T-cell (primary cell): Measurements from ENCODE around the gene ANAPC4. TPM values are rescaled to one million over a fixed set of nuclear protein-coding genes. Genes with fewer than 3 reads are reported as not detected.

Source experiments
- ATAC-seq, 4 experiments: fragments of 200-7000 bp in 3 of 4; fragments of 150-1000 bp in 1 of 4; cut with Tn5 transposase; replicated peaks in 1 of 4; 1 replicate in 3 of 4; 2 replicates in 1 of 4; pipeline ENCODE4 v1.10.0; 2021; ENCODE audit warnings: moderate library complexity in 3 of 4, mild to moderate bottlenecking in 2 of 4, moderate number of reproducible peaks in 1 of 4
- CTCF ChIA-PET, 2 donors: fragments of 300-600 bp; sonication (Branson Sonifier 250); formaldehyde crosslinking; loops; one replicate each; lab custom pipeline; 2022; ENCODE audit warnings: antibody characterized with exemption in 2 of 2; lab: Charles Lee
- POLR2A ChIA-PET, 2 donors: fragments of 300-600 bp; sonication (Branson Sonifier 250); formaldehyde crosslinking; loops; one replicate each; lab custom pipeline; 2022; ENCODE audit warnings: antibody characterized with exemption in 2 of 2; lab: Charles Lee
- DNase-seq, 35 experiments: peaks; one replicate each; pipeline versions ENCODE4 v3.0.0 to v3.0.0-alpha.2; 2013 to 2023
- H3K27ac ChIP-seq: one replicate; pipeline ENCODE4 v1.5.1; 2013; ENCODE audit warnings: low read length
- H3K27me3 ChIP-seq, 2 experiments: replicated peaks in 1 of 2; 1 replicate in 1 of 2; 2 replicates in 1 of 2; pipeline versions ENCODE4 v1.6.1 to v1.7.0; 2013; ENCODE audit warnings: low read length in 1 of 2, mixed read lengths in 1 of 2; ENCODE audit not compliant: control insufficient read depth in 2 of 2, insufficient read depth in 2 of 2; ENCODE audit errors: extremely low read depth in 1 of 2
- H3K36me3 ChIP-seq, 2 donors: 1 replicate in 1 of 2; 2 replicates in 1 of 2; pipeline versions ENCODE4 v1.6.1 to v1.7.0; 2013; ENCODE audit warnings: low read length in 1 of 2; ENCODE audit not compliant: control insufficient read depth in 2 of 2, insufficient read depth in 1 of 2; ENCODE audit errors: extremely low read depth in 1 of 2
- H3K4me1 ChIP-seq, 2 experiments: 1 replicate in 1 of 2; 2 replicates in 1 of 2; pipeline versions ENCODE4 v1.6.1 to v1.7.0; 2013; ENCODE audit warnings: low read length in 2 of 2, mixed read lengths in 1 of 2; ENCODE audit not compliant: insufficient read depth in 2 of 2, control insufficient read depth in 1 of 2; ENCODE audit errors: extremely low read depth in 1 of 2
- H3K4me3 ChIP-seq, 2 donors: 1 replicate in 1 of 2; 2 replicates in 1 of 2; pipeline versions ENCODE4 v1.5.1 to v1.7.0; 2013; ENCODE audit warnings: mild to moderate bottlenecking in 2 of 2, low read length in 1 of 2, moderate library complexity in 1 of 2; ENCODE audit not compliant: control insufficient read depth in 1 of 2; ENCODE audit errors: extremely low read depth in 1 of 2
- H3K9me3 ChIP-seq: 2 replicates; pipeline ENCODE4 v1.7.0; 2013
- H3K27ac Mint-ChIP-seq, 2 donors: one replicate each; pipeline ENCODE4 v1.8.0; 2020 to 2021; ENCODE audit warnings: mild to moderate bottlenecking in 2 of 2, mixed read lengths in 2 of 2
- H3K27me3 Mint-ChIP-seq, 2 donors: one replicate each; pipeline ENCODE4 v1.8.0; 2021 to 2022; ENCODE audit warnings: mixed read lengths in 2 of 2
- H3K36me3 Mint-ChIP-seq: one replicate; pipeline ENCODE4 v1.8.0; 2021; ENCODE audit warnings: mixed read lengths
- H3K4me1 Mint-ChIP-seq, 3 donors: one replicate each; pipeline ENCODE4 v1.8.0; 2020 to 2022; ENCODE audit warnings: mixed read lengths in 3 of 3, mild to moderate bottlenecking in 1 of 3
- H3K4me3 Mint-ChIP-seq, 3 donors: one replicate each; pipeline ENCODE4 v1.8.0; 2020 to 2022; ENCODE audit warnings: mild to moderate bottlenecking in 3 of 3, mixed read lengths in 3 of 3, moderate library complexity in 3 of 3
- H3K9me3 Mint-ChIP-seq, 3 donors: one replicate each; pipeline ENCODE4 v1.8.0; 2020 to 2022; ENCODE audit warnings: mixed read lengths in 3 of 3
- WGBS: methylation state at CpG from one replicate; pipeline ENCODE4 v1.1.5; 2013; ENCODE audit warnings: missing lambda C conversion rate; ENCODE audit not compliant: insufficient coverage; 5-methylcytosine and 5-hydroxymethylcytosine counted together
- total RNA-seq, 35 experiments: library from RNA in 6 of 35; stranded (reverse) in 6 of 35; fragments of 120-200 nt in 1 of 35; gene quantifications; one replicate each; pipeline versions ENCODE4 v1.2.1 to v1.2.4 and lab custom pipeline; 2013 to 2026

The ANAPC4 gene
- total RNA-seq, 5 donors from 2014 or later (not counting 1 experiment from before 2014, with no cell fraction given) = 40.4 to 56.6 (median 50.5) TPM

DNA sequence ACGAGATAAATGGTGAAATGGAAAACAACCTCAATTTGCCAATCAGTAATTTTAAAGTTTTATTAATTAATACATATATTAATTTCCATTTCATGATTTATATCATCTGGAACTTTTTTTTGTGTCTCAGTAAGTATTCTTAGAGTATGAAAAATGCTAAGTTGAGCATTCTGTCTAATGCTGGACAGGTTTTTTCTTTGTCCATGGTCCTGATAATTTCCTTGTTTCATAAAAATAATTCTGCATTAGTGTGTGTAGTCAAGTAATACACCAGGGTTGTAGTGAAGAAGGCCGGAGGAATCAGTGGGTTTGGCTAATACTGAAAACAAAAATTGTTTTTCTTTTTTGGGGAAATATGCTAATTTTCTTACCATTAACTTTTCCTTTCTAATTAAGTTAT is 9.9 kb downstream of the ANAPC4 start:
- H3K27me3 Mint-ChIP-seq = no peaks in the 10 kb centered on the region
- H3K4me1 ChIP-seq = no peaks in the 10 kb centered on the region
- no peaks in the 10 kb centered on the region for H3K27me3 ChIP-seq
- WGBS = no CpG with 5 or more reads among the region's 2 CpGs
- H3K9me3 Mint-ChIP-seq = no peaks in the 10 kb centered on the region
- peaks cover 8 to 46% of the 10 kb centered on the region in 2 donors for H3K36me3 ChIP-seq
- CTCF ChIA-PET = no interaction called here
- no peak overlapping the region for H3K27ac Mint-ChIP-seq
- no peak for DNase-seq
- peaks cover 63% of the 10 kb centered on the region for H3K36me3 Mint-ChIP-seq
- H3K9me3 ChIP-seq = no peaks in the 10 kb centered on the region
- no peak for ATAC-seq
- no peak overlapping the region for H3K4me3 Mint-ChIP-seq
- POLR2A ChIA-PET = no interaction called here
- H3K27ac ChIP-seq = no peak overlapping the region
- peaks cover 0 to 4% (median 0%) of the 10 kb centered on the region in 3 donors for H3K4me1 Mint-ChIP-seq
- H3K4me3 ChIP-seq = no peak overlapping the region

GRCh38 chr4:25397305-25397704 is 20.2 kb downstream of the ANAPC4 start:
- H3K36me3 ChIP-seq = peaks cover 5 to 85% of the 10 kb centered on the region in 2 donors
- CTCF ChIA-PET = interaction anchor here in 1 of 2 donors (0.6 kb wide), 1 partner anchor 19 kb away, joined by 3 read pairs; no protein-coding TSS in a partner anchor
- POLR2A ChIA-PET = no interaction called here

DNA sequence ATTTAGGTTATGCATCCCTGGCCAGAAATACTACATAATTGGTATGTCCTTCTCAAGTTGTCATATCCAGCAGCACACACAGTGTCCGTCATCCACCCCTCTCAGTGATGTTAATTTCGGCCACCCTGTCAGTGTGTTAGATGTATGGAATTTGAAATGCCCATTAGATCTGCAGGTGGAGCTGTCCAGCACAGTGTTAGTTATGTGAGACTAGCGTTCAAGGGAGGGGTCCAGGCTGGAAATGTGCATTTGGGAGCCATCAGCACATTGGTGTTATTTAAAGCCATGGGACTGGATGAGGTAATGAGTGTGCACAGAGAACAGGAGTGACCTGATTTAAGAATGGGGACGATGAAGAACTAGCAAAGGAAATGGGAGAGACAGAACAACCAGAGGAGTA is 22.4 kb downstream of the ANAPC4 start:
- 100% methylated on average over 3 of the region's 4 CpGs for WGBS
- Histone ChIP-seq H3K9me3 (peaks cover 2% of the 10 kb centered on the region), H3K36me3 (peaks cover 5 to 76% of the 10 kb centered on the region in 2 donors), H3K27me3 (no peaks in the 10 kb centered on the region), H3K4me1 (no peaks in the 10 kb centered on the region), H3K4me3 (no peak overlapping the region), H3K27ac (no peak overlapping the region)
- ATAC-seq (no peak), DNase-seq (no peak)
- Mint-ChIP-seq H3K36me3 (peaks cover 81% of the 10 kb centered on the region), H3K4me1 (peaks cover 0 to 11% (median 0%) of the 10 kb centered on the region in 3 donors), H3K27ac (no peak overlapping the region), H3K27me3 (no peaks in the 10 kb centered on the region), H3K9me3 (peaks cover 4 to 8% (median 5%) of the 10 kb centered on the region in 3 donors), H3K4me3 (no peak overlapping the region)
- POLR2A ChIA-PET = no interaction called here
- CTCF ChIA-PET = no interaction called here

More at GRCh38 chr4:25397305-25397704, 20.2 kb downstream of the ANAPC4 start:
- Mint-ChIP-seq H3K9me3 (peaks cover 4 to 8% (median 5%) of the 10 kb centered on the region in 3 donors), H3K36me3 (peaks cover 79% of the 10 kb centered on the region), H3K27me3 (no peaks in the 10 kb centered on the region), H3K27ac (no peak overlapping the region), H3K4me3 (no peak overlapping the region), H3K4me1 (peaks cover 0 to 11% (median 0%) of the 10 kb centered on the region in 3 donors)
- H3K9me3 ChIP-seq = peaks cover 2% of the 10 kb centered on the region
- WGBS = 93% methylated on average over 2 of the region's 3 CpGs
- ATAC-seq = no peak
- H3K4me3 ChIP-seq = no peak overlapping the region
- no peaks in the 10 kb centered on the region for H3K27me3 ChIP-seq
- no peaks in the 10 kb centered on the region for H3K4me1 ChIP-seq
- DNase-seq = no peak
- no peak overlapping the region for H3K27ac ChIP-seq

- no peak for ATAC-seq
Measured at GRCh38 chr4:25401066-25401465, 24.0 kb downstream of the ANAPC4 start.

DNA sequence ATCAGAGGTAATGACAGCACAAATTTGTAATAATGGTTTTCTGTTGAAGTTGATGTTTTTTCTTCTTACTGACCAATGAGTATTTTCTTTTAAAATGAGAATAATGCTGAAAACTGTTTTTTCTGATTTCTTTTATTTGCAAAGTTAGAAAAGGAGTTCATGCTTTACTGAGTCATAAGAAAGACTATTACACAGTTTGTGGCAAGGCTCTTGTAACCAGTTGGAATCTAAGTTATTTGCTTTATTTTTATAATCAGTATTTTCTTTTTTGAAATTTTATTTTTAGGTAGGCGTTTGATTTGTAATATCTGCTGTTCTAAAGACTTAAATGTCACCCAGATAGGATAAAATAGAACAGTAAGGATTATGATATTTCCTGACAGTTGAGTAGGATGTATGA is 25.5 kb downstream of the ANAPC4 start:
- H3K9me3 ChIP-seq = no peaks in the 10 kb centered on the region
- no peak for ATAC-seq
- peaks cover under 1 to 73% of the 10 kb centered on the region in 2 donors for H3K36me3 ChIP-seq

More at GRCh38 chr4:25401066-25401465, 24.0 kb downstream of the ANAPC4 start:
- no peak overlapping the region for H3K4me3 ChIP-seq
- no CpG with 5 or more reads among the region's 3 CpGs for WGBS
- peaks cover 2% of the 10 kb centered on the region for H3K9me3 ChIP-seq
- no peak overlapping the region for H3K27ac ChIP-seq
- H3K27me3 Mint-ChIP-seq = no peaks in the 10 kb centered on the region
- H3K4me1 ChIP-seq = no peaks in the 10 kb centered on the region
- H3K36me3 ChIP-seq = peaks cover 5 to 77% of the 10 kb centered on the region in 2 donors
- no peaks in the 10 kb centered on the region for H3K27me3 ChIP-seq
- ChIA-PET POLR2A (no interaction called here), CTCF (no interaction called here)
- DNase-seq = no peak
- H3K27ac Mint-ChIP-seq = no peak overlapping the region
- peaks cover 4 to 8% (median 5%) of the 10 kb centered on the region in 3 donors for H3K9me3 Mint-ChIP-seq
- H3K4me3 Mint-ChIP-seq = no peak overlapping the region
- peaks cover 81% of the 10 kb centered on the region for H3K36me3 Mint-ChIP-seq
- H3K4me1 Mint-ChIP-seq = peaks cover 0 to 11% (median 0%) of the 10 kb centered on the region in 3 donors

GRCh38 chr4:25403699-25404098 is 26.6 kb downstream of the ANAPC4 start:
- ATAC-seq = no peak
- no peak for DNase-seq
- Mint-ChIP-seq H3K27me3 (no peaks in the 10 kb centered on the region), H3K4me1 (peaks cover 0 to 11% (median 0%) of the 10 kb centered on the region in 3 donors), H3K27ac (no peak overlapping the region), H3K36me3 (peaks cover 70% of the 10 kb centered on the region), H3K9me3 (no peaks in the 10 kb centered on the region), H3K4me3 (no peak overlapping the region)
- CTCF ChIA-PET = no interaction called here
- Histone ChIP-seq H3K36me3 (peaks cover 0 to 77% of the 10 kb centered on the region in 2 donors), H3K9me3 (no peaks in the 10 kb centered on the region), H3K27ac (no peak overlapping the region), H3K4me3 (no peak overlapping the region), H3K4me1 (no peaks in the 10 kb centered on the region), H3K27me3 (no peaks in the 10 kb centered on the region)
- POLR2A ChIA-PET = no interaction called here

More for the DNA sequence above, 25.5 kb downstream of the ANAPC4 start:
- no peak overlapping the region for H3K4me3 ChIP-seq
- Mint-ChIP-seq H3K4me1 (peaks cover 0 to 11% (median 0%) of the 10 kb centered on the region in 3 donors), H3K27me3 (no peaks in the 10 kb centered on the region), H3K27ac (no peak overlapping the region), H3K9me3 (no peaks in the 10 kb centered on the region), H3K4me3 (no peak overlapping the region), H3K36me3 (peaks cover 69% of the 10 kb centered on the region)
- no peaks in the 10 kb centered on the region for H3K4me1 ChIP-seq
- WGBS = no CpG with 5 or more reads among the region's 1 CpG
- POLR2A ChIA-PET = no interaction called here
- no peak overlapping the region for H3K27ac ChIP-seq
- H3K27me3 ChIP-seq = no peaks in the 10 kb centered on the region
- CTCF ChIA-PET = no interaction called here
- no peak for DNase-seq
